Measurements from ENCODE around the gene VPS50.
A peak's percentile ranks its signal among the peaks of the same experiment; 100 is the strongest.

- TF ChIP-seq CTCF (IDR thresholded peaks at IDR 0.05; ENCODE audit: low read depth, low read length, missing input control) (peak; percentile 58), REST (IDR thresholded peaks at IDR 0.05) (no peak), RAD21 (IDR thresholded peaks at IDR 0.05) (peak; percentile 47 to 55), TAF1 (conservative IDR thresholded peaks at IDR 0.05) (no peak), ZBTB33 (IDR thresholded peaks at IDR 0.05) (no peak), MAX (IDR thresholded peaks at IDR 0.05) (no peak), GABPA (IDR thresholded peaks at IDR 0.05 in 1 of 2, conservative IDR thresholded peaks at IDR 0.05 in 1 of 2) (no peak), HNF4A (conservative IDR thresholded peaks at IDR 0.05) (no peak), YY1 (IDR thresholded peaks at IDR 0.05) (no peak), EGR1 (IDR thresholded peaks at IDR 0.05; ENCODE audit: low read depth in 2 of 2) (no peak), NR2F2 (IDR thresholded peaks at IDR 0.05) (no peak), SP1 (IDR thresholded peaks at IDR 0.05) (no peak), FOXA1 (IDR thresholded peaks at IDR 0.05) (no peak)
Measured at GRCh38 chr7:93374345-93374940, 142.3 kb downstream of the VPS50 start.

Data from liver (tissue), 3 donors.